ENCODE results near the gene MYOCD.

The MYOCD gene

DNA sequence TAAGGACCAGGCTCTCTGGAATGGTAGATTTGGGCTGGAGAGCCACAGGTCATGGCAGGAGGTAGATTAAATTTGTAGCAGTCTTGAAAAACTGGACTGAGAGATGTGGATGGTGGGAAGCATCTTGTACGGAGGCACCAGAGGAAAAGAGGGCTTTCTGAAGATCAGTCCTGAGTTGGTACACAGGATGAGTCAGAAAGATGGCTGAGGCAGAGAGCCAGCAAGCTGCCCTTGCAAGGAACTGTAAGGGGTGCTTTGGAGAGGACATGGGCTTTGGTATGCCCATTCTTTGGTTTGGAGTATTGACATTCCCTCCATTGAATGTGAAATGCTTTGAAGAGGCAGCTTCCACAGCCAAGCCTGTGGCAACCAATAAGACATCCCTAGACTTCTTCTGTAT is 55.9 kb downstream of the MYOCD start:
- Histone ChIP-seq H3K9me3 (ENCODE audit: insufficient read depth, low read depth, low read length) (no peaks in the 10 kb centered on the region; the same call in 1 of the 2 replicates), H3K9me2 (replicated peaks; ENCODE audit: low read depth, low read length) (no peaks in the 10 kb centered on the region), H3K79me2 (ENCODE audit: insufficient read depth, low read length) (no peaks in the 10 kb centered on the region), H2AFZ (ENCODE audit: low read length) (no peak overlapping the region), H3F3A (ENCODE audit: low read depth) (no peaks in the 10 kb centered on the region), H3K36me3 (ENCODE audit: insufficient read depth, low read length) (no peaks in the 10 kb centered on the region), H3K4me2 (ENCODE audit: low read depth, low read length, poor library complexity, severe bottlenecking) (no peak overlapping the region), H3K4me3 (ENCODE audit: low read length, poor library complexity, severe bottlenecking) (no peak overlapping the region), H3K4me1 (ENCODE audit: insufficient read depth, low read length, poor library complexity, severe bottlenecking) (no peaks in the 10 kb centered on the region), H3K27me3 (ENCODE audit: insufficient read depth, low read length, poor library complexity, severe bottlenecking) (no peaks in the 10 kb centered on the region), H4K20me1 (ENCODE audit: insufficient read depth, low read length, poor library complexity, severe bottlenecking) (no peaks in the 10 kb centered on the region), H3K9ac (ENCODE audit: low read depth, low read length, poor library complexity, severe bottlenecking) (no peak overlapping the region)
- TF ChIP-seq, protein P1, sequence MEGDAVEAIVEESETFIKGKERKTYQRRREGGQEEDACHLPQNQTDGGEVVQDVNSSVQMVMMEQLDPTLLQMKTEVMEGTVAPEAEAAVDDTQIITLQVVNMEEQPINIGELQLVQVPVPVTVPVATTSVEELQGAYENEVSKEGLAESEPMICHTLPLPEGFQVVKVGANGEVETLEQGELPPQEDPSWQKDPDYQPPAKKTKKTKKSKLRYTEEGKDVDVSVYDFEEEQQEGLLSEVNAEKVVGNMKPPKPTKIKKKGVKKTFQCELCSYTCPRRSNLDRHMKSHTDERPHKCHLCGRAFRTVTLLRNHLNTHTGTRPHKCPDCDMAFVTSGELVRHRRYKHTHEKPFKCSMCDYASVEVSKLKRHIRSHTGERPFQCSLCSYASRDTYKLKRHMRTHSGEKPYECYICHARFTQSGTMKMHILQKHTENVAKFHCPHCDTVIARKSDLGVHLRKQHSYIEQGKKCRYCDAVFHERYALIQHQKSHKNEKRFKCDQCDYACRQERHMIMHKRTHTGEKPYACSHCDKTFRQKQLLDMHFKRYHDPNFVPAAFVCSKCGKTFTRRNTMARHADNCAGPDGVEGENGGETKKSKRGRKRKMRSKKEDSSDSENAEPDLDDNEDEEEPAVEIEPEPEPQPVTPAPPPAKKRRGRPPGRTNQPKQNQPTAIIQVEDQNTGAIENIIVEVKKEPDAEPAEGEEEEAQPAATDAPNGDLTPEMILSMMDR (conservative IDR thresholded peaks at IDR 0.05; ENCODE audit: low read length) = no peak
- TF ChIP-seq EZH2phosphoT487 (IDR thresholded peaks at IDR 0.05; ENCODE audit: borderline replicate concordance) = no peak

DNA sequence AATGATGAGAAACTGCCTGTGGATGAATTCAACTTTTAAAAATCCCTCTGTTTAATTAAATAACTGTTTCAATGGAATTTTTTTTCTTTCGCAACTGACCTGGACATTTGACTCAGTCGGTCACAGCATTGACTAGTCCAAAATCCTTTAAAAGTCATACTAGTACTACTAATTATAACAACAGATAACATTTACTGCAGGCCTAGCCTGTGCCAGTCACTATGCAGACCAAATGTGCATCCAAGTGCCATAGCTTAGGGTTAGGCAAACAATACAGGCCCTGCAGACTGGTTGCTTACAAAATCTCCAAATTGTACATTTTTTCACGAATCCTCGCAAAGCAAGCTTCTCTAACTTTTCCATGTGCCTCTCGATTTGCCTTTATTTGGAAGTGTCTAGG is 56.6 kb downstream of the MYOCD start:
- Histone ChIP-seq H3K9ac (ENCODE audit: low read depth, low read length, poor library complexity, severe bottlenecking) (no peak overlapping the region), H3K4me1 (ENCODE audit: insufficient read depth, low read length, poor library complexity, severe bottlenecking) (no peaks in the 10 kb centered on the region), H4K20me1 (ENCODE audit: insufficient read depth, low read length, poor library complexity, severe bottlenecking) (no peaks in the 10 kb centered on the region), H3K4me2 (ENCODE audit: low read depth, low read length, poor library complexity, severe bottlenecking) (no peak overlapping the region), H3F3A (ENCODE audit: low read depth) (no peaks in the 10 kb centered on the region), H3K79me2 (ENCODE audit: insufficient read depth, low read length) (no peaks in the 10 kb centered on the region), H2AFZ (ENCODE audit: low read length) (no peak overlapping the region), H3K36me3 (ENCODE audit: insufficient read depth, low read length) (no peaks in the 10 kb centered on the region), H3K9me2 (replicated peaks; ENCODE audit: low read depth, low read length) (no peaks in the 10 kb centered on the region), H3K4me3 (ENCODE audit: low read length, poor library complexity, severe bottlenecking) (no peak overlapping the region), H3K9me3 (ENCODE audit: insufficient read depth, low read depth, low read length) (peaks cover 5% of the 10 kb centered on the region; the same call in 1 of the 2 replicates), H3K27me3 (ENCODE audit: insufficient read depth, low read length, poor library complexity, severe bottlenecking) (no peaks in the 10 kb centered on the region)
- TF ChIP-seq EZH2phosphoT487 (IDR thresholded peaks at IDR 0.05; ENCODE audit: borderline replicate concordance) = no peak
- TF ChIP-seq, protein P1 (conservative IDR thresholded peaks at IDR 0.05; ENCODE audit: low read length) = no peak

DNA sequence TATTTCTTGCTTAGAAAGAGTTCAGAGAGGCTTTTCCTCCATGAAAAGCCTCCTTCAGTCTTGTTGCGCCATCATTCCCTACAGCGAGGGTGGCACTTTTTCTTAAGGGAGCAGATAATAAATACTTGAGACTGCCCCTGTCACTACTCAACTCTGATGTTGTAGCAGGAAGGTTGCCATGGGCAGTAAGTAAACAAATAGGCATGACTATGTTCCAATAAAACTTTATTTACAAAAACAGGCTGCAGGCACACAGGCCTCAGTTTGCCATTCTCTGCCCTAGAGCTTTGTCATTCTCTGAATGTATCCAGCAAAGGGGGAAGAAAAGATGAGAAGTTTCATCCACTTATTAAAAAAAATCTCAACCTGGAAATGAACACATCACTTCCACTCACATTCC is 60.4 kb downstream of the MYOCD start:
- no peaks in the 10 kb centered on the region for H4K20me1 ChIP-seq (ENCODE audit: insufficient read depth, low read length, poor library complexity, severe bottlenecking)
- no peaks in the 10 kb centered on the region for H3K4me1 ChIP-seq (ENCODE audit: insufficient read depth, low read length, poor library complexity, severe bottlenecking)
- no peaks in the 10 kb centered on the region for H3K27me3 ChIP-seq (ENCODE audit: insufficient read depth, low read length, poor library complexity, severe bottlenecking)
- H3F3A ChIP-seq (ENCODE audit: low read depth) = no peaks in the 10 kb centered on the region
- H3K9me3 ChIP-seq (ENCODE audit: insufficient read depth, low read depth, low read length) = peaks cover 5% of the 10 kb centered on the region; the same call in 1 of the 2 replicates
- H3K9ac ChIP-seq (ENCODE audit: low read depth, low read length, poor library complexity, severe bottlenecking) = no peak overlapping the region
- H3K4me2 ChIP-seq (ENCODE audit: low read depth, low read length, poor library complexity, severe bottlenecking) = no peak overlapping the region
- H3K9me2 ChIP-seq (replicated peaks; ENCODE audit: low read depth, low read length) = no peaks in the 10 kb centered on the region
- H2AFZ ChIP-seq (ENCODE audit: low read length) = no peak overlapping the region
- TF ChIP-seq, protein P1 (conservative IDR thresholded peaks at IDR 0.05; ENCODE audit: low read length) = no peak
- no peak for TF ChIP-seq EZH2phosphoT487 (IDR thresholded peaks at IDR 0.05; ENCODE audit: borderline replicate concordance)
- H3K36me3 ChIP-seq (ENCODE audit: insufficient read depth, low read length) = no peaks in the 10 kb centered on the region
- H3K79me2 ChIP-seq (ENCODE audit: insufficient read depth, low read length) = no peaks in the 10 kb centered on the region
- H3K4me3 ChIP-seq (ENCODE audit: low read length, poor library complexity, severe bottlenecking) = no peak overlapping the region
